ENCODE measurements around the gene PNPLA1. TPM values are rescaled to one million over a fixed set of nuclear protein-coding genes. Genes with fewer than 3 reads are reported as not detected.

PNPLA1 gene
- total RNA-seq, 2 donors from 2014 or later: 0.43 to 0.53 TPM

GRCh38 chr6:36345681-36346466 lies 76.0 kb downstream of the PNPLA1 start:
- intact Hi-C loops (cut with DNase I, micrococcal nuclease): no loop called here
- DNase-seq (no peak), ATAC-seq (no peak)

- DNase-seq (no peak), ATAC-seq (no peak)
- intact Hi-C loops (cut with DNase I, micrococcal nuclease): no loop called here
Measured at GRCh38 chr6:36346486-36347273, 76.8 kb downstream of the PNPLA1 start.

- DNase-seq (no peak), ATAC-seq (no peak)
- intact Hi-C loops (cut with DNase I, micrococcal nuclease): no loop called here
Measured at GRCh38 chr6:36347621-36348020, 77.8 kb downstream of the PNPLA1 start.

- ATAC-seq (peak; percentile 90), DNase-seq (peak; percentile 83 to 84)
- intact Hi-C loops (cut with DNase I, micrococcal nuclease): no loop called here
Measured at GRCh38 chr6:36349240-36349639, 79.4 kb downstream of the PNPLA1 start.

GRCh38 chr6:36350082-36350481 lies 80.2 kb downstream of the PNPLA1 start:
- intact Hi-C loops (cut with DNase I, micrococcal nuclease): no loop called here
- ATAC-seq (no peak), DNase-seq (no peak)

- ATAC-seq (peak; percentile 40), DNase-seq (no peak)
- intact Hi-C loops (cut with DNase I, micrococcal nuclease): no loop called here
Measured at GRCh38 chr6:36350681-36351571, 81.1 kb downstream of the PNPLA1 start.

- ATAC-seq (no peak), DNase-seq (no peak)
- intact Hi-C loops (cut with DNase I, micrococcal nuclease): no loop called here
Measured at GRCh38 chr6:36352477-36353157, 82.8 kb downstream of the PNPLA1 start.

- DNase-seq (no peak), ATAC-seq (no peak)
- intact Hi-C loops (cut with DNase I, micrococcal nuclease): no loop called here
Measured at GRCh38 chr6:36353411-36353915, 83.6 kb downstream of the PNPLA1 start.

GRCh38 chr6:36355819-36356218 lies 86.0 kb downstream of the PNPLA1 start:
- no peak for ATAC-seq
- no peak for DNase-seq
- intact Hi-C loops (cut with DNase I, micrococcal nuclease): loop anchor here in 1 of 2 donors (5.0 kb wide), 1 partner anchor 54 kb away; no protein-coding TSS in a partner anchor

GRCh38 chr6:36357872-36358225 lies 88.0 kb downstream of the PNPLA1 start:
- DNase-seq (no peak), ATAC-seq (peak; percentile 55)
- intact Hi-C loops (cut with DNase I, micrococcal nuclease): loop anchor here in 1 of 2 donors (5.0 kb wide), 1 partner anchor 56 kb away; no protein-coding TSS in a partner anchor

Other genes with a start within 250 kb of the PNPLA1 start
- gene SLC26A8, start 245.4 kb upstream of the PNPLA1 start, total RNA-seq: under 1 TPM; 0.18 to 0.50 TPM
- 10 to 100 TPM; 60.0 to 69.8 TPM for gene MAPK14, start 242.3 kb upstream of the PNPLA1 start, total RNA-seq
- 100 to 1,000 TPM; 184 to 186 TPM for gene MAPK13, start 139.5 kb upstream of the PNPLA1 start, total RNA-seq
- gene BRPF3, start 73.3 kb upstream of the PNPLA1 start, total RNA-seq: 10 to 100 TPM; 75.0 to 75.6 TPM
- gene BNIP5, start 66.8 kb downstream of the PNPLA1 start, total RNA-seq: 10 to 100 TPM; 11.4 to 14.4 TPM
- gene ETV7, start 117.6 kb downstream of the PNPLA1 start, total RNA-seq: 1 to 10 TPM; 3.6 to 8.9 TPM
- not detected for gene PXT1, start 172.8 kb downstream of the PNPLA1 start, total RNA-seq
- 10 to 100 TPM; 22.0 to 28.4 TPM for gene KCTD20, start 172.9 kb downstream of the PNPLA1 start, total RNA-seq

Data from left colon (tissue), 2 donors.